Measurements from ENCODE around the gene MACF1. TPM values are rescaled to one million over a fixed set of nuclear protein-coding genes. Genes with fewer than 3 reads are reported as not detected.
"Not testable (repeated sequence)": the region's sequence is repeated elsewhere in the genome, so short reads cannot be mapped to it uniquely, and the experiment has no call there.

The MACF1 gene
- total RNA-seq, 2 donors from 2014 or later, result 169 to 292 TPM

DNA sequence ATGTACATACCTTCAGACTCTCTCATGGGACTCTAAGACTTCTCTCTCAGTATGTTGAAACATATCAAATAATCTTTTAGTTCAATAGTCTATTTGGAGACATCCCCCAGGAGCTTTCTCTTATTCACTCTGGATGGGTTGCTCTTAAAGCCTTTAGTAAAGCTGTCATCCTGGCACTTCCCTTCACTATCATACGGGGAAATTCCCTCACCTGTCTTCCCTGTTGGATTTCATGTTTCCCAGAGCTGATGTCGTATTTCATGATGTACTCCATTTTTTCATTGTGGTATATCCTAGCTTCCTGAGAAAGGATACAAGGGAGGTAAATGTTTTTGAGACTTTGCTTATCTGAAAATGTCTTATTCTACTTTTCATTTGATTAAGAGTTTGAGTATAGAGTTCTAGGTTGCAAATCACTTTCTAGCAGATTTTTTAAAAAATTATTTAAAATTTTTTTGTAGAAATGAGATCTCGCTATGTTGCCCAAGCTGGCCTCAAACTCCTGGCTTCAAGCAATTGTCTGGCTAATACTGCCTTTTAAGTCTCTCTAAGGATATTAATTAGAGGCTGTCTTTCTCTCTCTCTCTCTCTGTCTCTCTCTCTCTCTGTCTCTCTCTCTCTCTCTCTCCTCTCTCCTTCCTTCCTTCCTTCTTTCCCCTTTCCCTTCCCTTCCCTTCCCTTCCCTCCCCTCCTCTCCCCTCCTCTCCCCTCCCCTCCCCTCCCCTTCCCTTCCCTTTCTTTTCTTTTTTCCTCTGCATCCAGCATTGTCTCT is 17.0 kb upstream of the MACF1 start:
- no peak for DNase-seq
- Mint-ChIP-seq H3K27ac (peak overlapping the region; percentile 98), H3K4me1 (ENCODE audit: low read depth) (peaks cover 90% of the 10 kb centered on the region), H3K9me3 (no peaks in the 10 kb centered on the region), H3K4me3 (peak overlapping the region in 1 of 2 donors; percentile 75), H3K27me3 (ENCODE audit: low read depth) (no peaks in the 10 kb centered on the region), H3K36me3 (ENCODE audit: insufficient read depth in 2 of 2) (peaks cover 0 to 1% of the 10 kb centered on the region in 2 donors)
- ATAC-seq (replicated peaks in 1 of 2), result no peak

- Mint-ChIP-seq H3K9me3 (no peaks in the 10 kb centered on the region), H3K36me3 (ENCODE audit: insufficient read depth in 2 of 2) (peaks cover 0 to 1% of the 10 kb centered on the region in 2 donors), H3K27me3 (ENCODE audit: low read depth) (no peaks in the 10 kb centered on the region), H3K4me1 (ENCODE audit: low read depth) (peaks cover 93% of the 10 kb centered on the region), H3K4me3 (peak overlapping the region; percentile 57 to 85), H3K27ac (peak overlapping the region; percentile 94)
- ATAC-seq (replicated peaks in 1 of 2) (no peak), DNase-seq (no peak)
These were observed 14.9 kb upstream of the MACF1 start for GRCh38 chr1:39189592-39190041.

DNA sequence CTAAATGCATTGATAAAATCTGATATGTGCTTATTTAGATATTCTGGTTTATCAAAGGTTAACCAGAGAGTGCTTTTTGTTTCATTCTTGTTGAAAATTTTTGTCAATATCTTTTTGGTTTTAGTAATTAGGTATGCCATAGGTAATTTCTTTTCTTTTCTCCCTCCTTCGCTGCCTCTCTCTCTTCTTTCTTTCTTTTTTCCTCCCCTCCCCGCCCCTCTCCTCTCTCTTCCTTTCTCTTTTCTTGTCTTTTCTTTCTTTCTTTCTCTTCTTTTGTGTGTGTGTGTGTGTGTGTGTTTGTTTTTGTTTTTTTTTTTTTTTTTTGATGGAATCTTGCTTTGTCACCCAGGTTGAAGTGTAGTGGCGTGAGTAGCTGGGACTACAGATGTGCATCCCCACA is 14.4 kb upstream of the MACF1 start:
- Mint-ChIP-seq H3K9me3 (no peaks in the 10 kb centered on the region), H3K4me1 (ENCODE audit: low read depth) (peaks cover 93% of the 10 kb centered on the region), H3K4me3 (peak overlapping the region; percentile 63 to 85), H3K27ac (peak overlapping the region; percentile 94), H3K36me3 (ENCODE audit: insufficient read depth in 2 of 2) (peaks cover 0 to 1% of the 10 kb centered on the region in 2 donors), H3K27me3 (ENCODE audit: low read depth) (no peaks in the 10 kb centered on the region)
- DNase-seq, result no peak
- ATAC-seq (replicated peaks in 1 of 2), result no peak

- H3K4me3 Mint-ChIP-seq, result peak overlapping the region; percentile 79 to 97
- no peaks in the 10 kb centered on the region for H3K27me3 Mint-ChIP-seq (ENCODE audit: low read depth)
- no peak for ATAC-seq (replicated peaks in 1 of 2)
- H3K9me3 Mint-ChIP-seq, result no peaks in the 10 kb centered on the region
- no peaks in the 10 kb centered on the region for H3K36me3 Mint-ChIP-seq (ENCODE audit: insufficient read depth in 2 of 2)
- H3K4me1 Mint-ChIP-seq (ENCODE audit: low read depth), result peaks cover 85% of the 10 kb centered on the region
- H3K27ac Mint-ChIP-seq, result peak overlapping the region; percentile 100
- DNase-seq, result no peak
These were observed 10.0 kb upstream of the MACF1 start for GRCh38 chr1:39194398-39195051.

- Mint-ChIP-seq H3K27ac (peak overlapping the region; percentile 99), H3K9me3 (no peaks in the 10 kb centered on the region), H3K4me3 (peak overlapping the region; percentile 79 to 81), H3K27me3 (ENCODE audit: low read depth) (no peaks in the 10 kb centered on the region), H3K4me1 (ENCODE audit: low read depth) (peaks cover 85% of the 10 kb centered on the region), H3K36me3 (ENCODE audit: insufficient read depth in 2 of 2) (no peaks in the 10 kb centered on the region)
- DNase-seq, result peak in 1 of 2 donors; percentile 37
- peak in 1 of 2 donors; percentile 20 for ATAC-seq (replicated peaks in 1 of 2)
These were observed 9.1 kb upstream of the MACF1 start for GRCh38 chr1:39195166-39196111.

- no peaks in the 10 kb centered on the region for H3K36me3 Mint-ChIP-seq (ENCODE audit: insufficient read depth in 2 of 2)
- no peaks in the 10 kb centered on the region for H3K9me3 Mint-ChIP-seq
- H3K27ac Mint-ChIP-seq, result peak overlapping the region; percentile 99
- peaks cover 84% of the 10 kb centered on the region for H3K4me1 Mint-ChIP-seq (ENCODE audit: low read depth)
- no peaks in the 10 kb centered on the region for H3K27me3 Mint-ChIP-seq (ENCODE audit: low read depth)
- peak overlapping the region; percentile 73 to 81 for H3K4me3 Mint-ChIP-seq
- DNase-seq (peak; percentile 65 to 69), ATAC-seq (replicated peaks in 1 of 2) (peak; percentile 44 to 52)
These were observed 8.0 kb upstream of the MACF1 start for GRCh38 chr1:39196244-39197215.

DNA sequence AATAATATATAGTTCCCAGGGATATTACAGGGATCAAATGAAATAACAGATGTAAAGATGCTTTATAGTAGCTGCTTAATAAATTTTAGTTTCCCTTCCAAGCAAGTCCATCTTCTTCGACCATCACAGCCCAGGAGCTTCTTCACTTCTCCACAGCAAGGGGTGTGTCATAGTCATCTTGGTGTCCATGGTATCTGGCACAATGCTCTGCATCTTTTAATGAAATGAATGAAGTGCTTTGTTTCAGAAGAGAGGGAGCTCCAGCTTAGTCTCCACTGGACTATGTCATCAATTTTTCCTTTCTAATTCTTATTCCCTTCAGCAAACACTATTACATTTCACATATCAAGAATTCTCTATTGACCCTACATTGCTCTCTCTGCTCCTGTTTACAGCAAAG is 4.9 kb upstream of the MACF1 start:
- ATAC-seq (replicated peaks in 1 of 2) (no peak), DNase-seq (no peak)
- H3K4me1 Mint-ChIP-seq (ENCODE audit: low read depth), result peaks cover 72% of the 10 kb centered on the region
- no peaks in the 10 kb centered on the region for H3K9me3 Mint-ChIP-seq
- peaks cover 0 to 2% of the 10 kb centered on the region in 2 donors for H3K36me3 Mint-ChIP-seq (ENCODE audit: insufficient read depth in 2 of 2)
- H3K4me3 Mint-ChIP-seq, result no peak overlapping the region
- H3K27me3 Mint-ChIP-seq (ENCODE audit: low read depth), result no peaks in the 10 kb centered on the region
- H3K27ac Mint-ChIP-seq, result peak overlapping the region; percentile 23

GRCh38 chr1:39205102-39205780 is 746 bp downstream of the MACF1 start:
- peak; percentile 81 to 82 for DNase-seq
- Mint-ChIP-seq H3K4me1 (ENCODE audit: low read depth) (peaks cover 49% of the 10 kb centered on the region), H3K9me3 (no peaks in the 10 kb centered on the region), H3K36me3 (ENCODE audit: insufficient read depth in 2 of 2) (peaks cover 7 to 8% of the 10 kb centered on the region in 2 donors), H3K27me3 (ENCODE audit: low read depth) (no peaks in the 10 kb centered on the region), H3K4me3 (peak overlapping the region; percentile 93), H3K27ac (peak overlapping the region; percentile 98)
- ATAC-seq (replicated peaks in 1 of 2), result peak; percentile 94 to 95

DNA sequence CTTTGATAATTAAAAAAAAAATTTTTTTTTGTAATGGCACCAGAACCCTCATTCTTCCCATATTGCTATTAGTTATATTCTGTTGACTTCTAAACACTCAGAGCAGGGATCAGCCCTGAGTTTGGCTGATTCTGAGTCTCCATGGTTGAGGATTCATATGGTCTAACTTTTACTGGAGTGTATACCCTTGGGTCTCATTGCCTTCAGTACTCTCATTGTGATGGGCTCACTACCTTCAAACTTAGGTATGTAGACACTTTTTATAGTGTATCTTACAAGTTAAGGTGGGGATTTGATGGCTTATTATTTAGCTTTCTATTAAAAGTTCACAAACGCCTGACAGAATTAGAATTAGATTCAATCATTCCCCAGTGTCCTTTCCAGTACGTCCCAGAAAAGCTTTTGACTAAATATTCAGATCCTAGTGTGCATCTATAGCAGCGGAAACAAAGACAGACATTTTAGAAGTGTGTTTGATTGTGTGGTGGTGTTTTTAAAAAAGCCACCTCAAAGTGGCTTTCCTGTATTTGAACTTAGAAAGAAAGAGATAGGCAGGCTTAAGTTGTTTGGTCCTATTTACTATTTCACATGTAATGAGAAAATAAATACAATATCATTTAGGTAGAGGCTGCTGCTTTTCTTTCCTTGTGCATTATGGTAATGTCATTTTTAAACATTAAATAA is 1.4 kb downstream of the MACF1 start:
- Mint-ChIP-seq H3K27me3 (ENCODE audit: low read depth) (no peaks in the 10 kb centered on the region), H3K4me3 (peak overlapping the region; percentile 93), H3K9me3 (no peaks in the 10 kb centered on the region), H3K36me3 (ENCODE audit: insufficient read depth in 2 of 2) (peaks cover 7 to 9% of the 10 kb centered on the region in 2 donors), H3K4me1 (ENCODE audit: low read depth) (peaks cover 51% of the 10 kb centered on the region), H3K27ac (peak overlapping the region; percentile 98)
- peak; percentile 21 to 29 for ATAC-seq (replicated peaks in 1 of 2)
- DNase-seq, result no peak

GRCh38 chr1:39208360-39208759 is 3.9 kb downstream of the MACF1 start:
- H3K9me3 Mint-ChIP-seq; H3K36me3 Mint-ChIP-seq (ENCODE audit: insufficient read depth in 2 of 2); DNase-seq; H3K27me3 Mint-ChIP-seq (ENCODE audit: low read depth); ATAC-seq (replicated peaks in 1 of 2): not testable (repeated sequence)
- peak overlapping the region; percentile 60 to 76 for H3K4me3 Mint-ChIP-seq
- peak overlapping the region; percentile 94 for H3K27ac Mint-ChIP-seq
- H3K4me1 Mint-ChIP-seq (ENCODE audit: low read depth), result peaks cover 42% of the 10 kb centered on the region

GRCh38 chr1:39210649-39211048 is 6.2 kb downstream of the MACF1 start:
- Mint-ChIP-seq H3K4me1 (ENCODE audit: low read depth) (peaks cover 48% of the 10 kb centered on the region), H3K36me3 (ENCODE audit: insufficient read depth in 2 of 2) (peaks cover 3 to 12% of the 10 kb centered on the region in 2 donors), H3K9me3 (no peaks in the 10 kb centered on the region), H3K4me3 (no peak overlapping the region), H3K27me3 (ENCODE audit: low read depth) (no peaks in the 10 kb centered on the region), H3K27ac (no peak overlapping the region)
- no peak for ATAC-seq (replicated peaks in 1 of 2)
- no peak for DNase-seq
